Nephron progenitor cell (in vitro differentiated cells): Measurements from ENCODE around the gene APAF1.
"Not testable (repeated sequence)": the region's sequence is repeated elsewhere in the genome, so short reads cannot be mapped to it uniquely, and the experiment has no call there.

Experiments used
- DNase-seq: peaks from one replicate; pipeline ENCODE4 v3.0.0; 2021
- H3K27ac Mint-ChIP-seq: 2 replicates; pipeline ENCODE4 v1.8.0; 2021; ENCODE audit warnings: mild to moderate bottlenecking, moderate library complexity, mixed read lengths
- H3K27me3 Mint-ChIP-seq: 2 replicates; pipeline ENCODE4 v1.8.0; 2021; ENCODE audit warnings: mild to moderate bottlenecking, low read depth, mixed read lengths; ENCODE audit not compliant: poor library complexity
- H3K36me3 Mint-ChIP-seq: 2 replicates; pipeline ENCODE4 v1.8.0; 2021; ENCODE audit warnings: low read depth, mixed read lengths
- H3K4me1 Mint-ChIP-seq: 2 replicates; pipeline ENCODE4 v1.8.0; 2021; ENCODE audit warnings: mixed read lengths
- H3K4me3 Mint-ChIP-seq: 2 replicates; pipeline ENCODE4 v1.8.0; 2021; ENCODE audit warnings: mild to moderate bottlenecking, moderate library complexity, mixed read lengths
- H3K9me3 Mint-ChIP-seq: 2 replicates; pipeline ENCODE4 v1.8.0; 2021; ENCODE audit warnings: mild to moderate bottlenecking, moderate library complexity, mixed read lengths
- TF ChIP-seq, protein P1 (sequence below): fragments of 200-600 bp; sonication (generic); IDR thresholded peaks from 2 replicates; pipeline ENCODE4 v1.5.0; 2021; ENCODE audit warnings: antibody characterized with exemption

Gene APAF1

DNA sequence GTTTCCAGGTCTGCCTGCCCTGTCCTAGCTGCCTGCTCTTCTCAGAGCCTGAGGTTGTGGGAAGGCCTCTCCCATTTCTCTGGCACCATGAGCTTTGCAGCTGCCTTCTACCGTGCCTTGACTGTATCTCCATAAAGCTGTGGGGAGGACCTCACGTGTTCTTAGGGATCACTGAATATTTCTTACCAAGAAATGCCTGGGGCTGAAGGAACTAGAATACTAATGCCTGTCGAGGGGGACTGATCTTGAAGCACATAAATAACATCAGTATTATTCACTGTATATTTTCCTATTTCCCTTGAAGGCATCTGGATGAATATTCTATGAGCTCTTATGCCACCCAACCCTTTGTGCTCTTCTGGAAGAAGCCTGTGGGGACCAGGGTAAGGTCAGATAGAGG lies 103.4 kb downstream of the APAF1 start:
- DNase-seq, result no peak
- TF ChIP-seq, protein P1, sequence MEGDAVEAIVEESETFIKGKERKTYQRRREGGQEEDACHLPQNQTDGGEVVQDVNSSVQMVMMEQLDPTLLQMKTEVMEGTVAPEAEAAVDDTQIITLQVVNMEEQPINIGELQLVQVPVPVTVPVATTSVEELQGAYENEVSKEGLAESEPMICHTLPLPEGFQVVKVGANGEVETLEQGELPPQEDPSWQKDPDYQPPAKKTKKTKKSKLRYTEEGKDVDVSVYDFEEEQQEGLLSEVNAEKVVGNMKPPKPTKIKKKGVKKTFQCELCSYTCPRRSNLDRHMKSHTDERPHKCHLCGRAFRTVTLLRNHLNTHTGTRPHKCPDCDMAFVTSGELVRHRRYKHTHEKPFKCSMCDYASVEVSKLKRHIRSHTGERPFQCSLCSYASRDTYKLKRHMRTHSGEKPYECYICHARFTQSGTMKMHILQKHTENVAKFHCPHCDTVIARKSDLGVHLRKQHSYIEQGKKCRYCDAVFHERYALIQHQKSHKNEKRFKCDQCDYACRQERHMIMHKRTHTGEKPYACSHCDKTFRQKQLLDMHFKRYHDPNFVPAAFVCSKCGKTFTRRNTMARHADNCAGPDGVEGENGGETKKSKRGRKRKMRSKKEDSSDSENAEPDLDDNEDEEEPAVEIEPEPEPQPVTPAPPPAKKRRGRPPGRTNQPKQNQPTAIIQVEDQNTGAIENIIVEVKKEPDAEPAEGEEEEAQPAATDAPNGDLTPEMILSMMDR, result no peak
- Mint-ChIP-seq H3K27me3 (peaks cover 20% of the 10 kb centered on the region), H3K36me3 (no peaks in the 10 kb centered on the region), H3K9me3 (no peaks in the 10 kb centered on the region), H3K4me3 (no peak overlapping the region), H3K4me1 (peaks cover 19% of the 10 kb centered on the region), H3K27ac (no peak overlapping the region)

DNA sequence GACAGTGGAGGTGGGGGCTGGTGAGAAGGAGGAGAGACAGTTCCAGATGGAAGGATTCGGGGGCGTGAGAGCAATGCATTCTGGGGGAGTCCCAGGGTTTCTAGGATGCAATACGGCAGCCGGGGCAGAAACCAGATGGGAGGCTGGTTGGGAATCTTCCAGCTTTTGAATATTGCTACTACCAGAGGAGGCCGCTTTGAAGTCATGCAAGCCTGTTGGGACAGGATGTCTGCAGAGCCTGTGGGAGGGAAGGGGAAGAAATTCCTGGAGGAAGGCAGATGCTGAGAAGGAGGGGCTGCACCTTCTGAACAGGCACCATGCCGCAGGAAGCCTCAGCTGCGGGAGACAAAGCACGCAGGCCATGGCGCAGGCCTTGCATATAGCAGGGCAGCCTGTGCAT lies 105.4 kb downstream of the APAF1 start:
- H3K27me3 Mint-ChIP-seq, result peaks cover 20% of the 10 kb centered on the region
- no peaks in the 10 kb centered on the region for H3K36me3 Mint-ChIP-seq
- H3K9me3 Mint-ChIP-seq, result no peaks in the 10 kb centered on the region
- H3K4me1 Mint-ChIP-seq, result peaks cover 25% of the 10 kb centered on the region
- TF ChIP-seq, protein P1, result no peak
- no peak overlapping the region for H3K27ac Mint-ChIP-seq
- no peak for DNase-seq
- peak overlapping the region; percentile 0 for H3K4me3 Mint-ChIP-seq

DNA sequence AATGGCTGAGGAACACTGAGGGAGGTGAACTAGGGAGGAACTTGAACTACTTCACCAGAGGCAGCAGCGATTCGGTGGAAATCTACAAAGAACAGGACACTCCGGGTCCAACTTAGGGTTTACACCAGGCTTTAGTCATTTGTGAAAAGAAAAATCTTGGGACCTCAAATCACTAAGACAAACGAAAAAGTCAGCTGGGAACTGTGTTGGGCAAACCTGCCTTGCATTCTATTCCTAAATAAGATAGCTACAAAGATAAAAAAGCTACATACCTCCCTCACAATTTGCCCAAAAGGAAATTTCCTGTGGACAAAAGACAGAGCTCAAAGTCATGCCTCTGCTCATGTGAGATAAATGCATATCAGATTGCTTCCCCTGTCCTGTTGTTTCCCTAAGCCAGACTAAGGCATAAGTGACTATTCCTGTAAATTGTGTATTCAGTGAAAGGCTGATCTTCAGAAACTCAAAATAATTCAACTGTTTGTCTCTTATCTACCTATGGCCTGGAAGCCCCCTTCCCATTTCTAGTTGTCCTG lies 106.6 kb downstream of the APAF1 start:
- peaks cover 11% of the 10 kb centered on the region for H3K27me3 Mint-ChIP-seq
- peaks cover 4% of the 10 kb centered on the region for H3K9me3 Mint-ChIP-seq
- peaks cover 25% of the 10 kb centered on the region for H3K4me1 Mint-ChIP-seq
- no peak overlapping the region for H3K27ac Mint-ChIP-seq
- no peak for DNase-seq
- TF ChIP-seq, protein P1, result no peak
- H3K36me3 Mint-ChIP-seq, result no peaks in the 10 kb centered on the region
- no peak overlapping the region for H3K4me3 Mint-ChIP-seq

DNA sequence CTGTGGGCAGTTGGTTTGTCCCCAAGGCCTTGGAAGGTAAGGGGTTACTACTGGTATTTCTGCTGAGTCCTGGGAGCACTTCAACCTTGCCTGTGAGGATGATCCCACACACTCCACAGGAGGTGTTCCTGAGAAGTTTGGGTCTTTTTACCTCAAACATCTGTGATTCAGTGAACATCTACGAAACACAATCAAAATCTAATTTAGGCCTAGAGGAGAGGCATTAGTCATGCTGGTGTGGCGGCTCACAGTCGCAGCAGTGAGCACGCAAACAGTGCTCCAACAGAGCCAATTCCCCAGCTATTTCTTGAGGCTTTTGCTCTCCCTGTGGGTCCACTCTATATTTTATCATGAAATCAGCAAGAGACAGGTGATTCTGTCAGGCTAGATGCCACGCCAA lies 107.6 kb downstream of the APAF1 start:
- H3K27ac Mint-ChIP-seq, result no peak overlapping the region
- peaks cover 33% of the 10 kb centered on the region for H3K4me1 Mint-ChIP-seq
- peaks cover 3% of the 10 kb centered on the region for H3K27me3 Mint-ChIP-seq
- peaks cover 4% of the 10 kb centered on the region for H3K9me3 Mint-ChIP-seq
- H3K36me3 Mint-ChIP-seq, result no peaks in the 10 kb centered on the region
- H3K4me3 Mint-ChIP-seq, result no peak overlapping the region
- TF ChIP-seq, protein P1, result no peak
- DNase-seq, result no peak

DNA sequence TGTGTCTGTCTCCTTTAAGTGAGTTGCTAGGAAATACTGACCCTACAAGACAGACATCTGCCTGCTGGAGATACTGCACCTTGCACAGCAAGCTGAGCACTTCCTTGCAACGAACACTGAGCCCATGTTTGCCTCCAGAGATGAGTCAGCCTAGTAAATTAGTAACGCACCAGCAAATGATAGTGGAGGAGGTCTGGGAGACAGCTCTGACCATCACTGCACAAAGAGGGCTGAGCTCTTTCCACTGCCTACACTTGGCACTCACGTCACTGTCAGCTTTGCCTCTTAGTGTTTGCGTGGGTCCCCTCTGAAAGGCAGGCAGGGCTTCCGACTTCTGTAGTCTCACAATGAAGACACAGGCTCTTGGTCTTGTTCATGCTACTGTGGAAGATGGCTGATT lies 109.0 kb downstream of the APAF1 start:
- H3K4me3 Mint-ChIP-seq, result no peak overlapping the region
- no peaks in the 10 kb centered on the region for H3K36me3 Mint-ChIP-seq
- TF ChIP-seq, protein P1, result no peak
- no peak overlapping the region for H3K27ac Mint-ChIP-seq
- H3K4me1 Mint-ChIP-seq, result peaks cover 34% of the 10 kb centered on the region
- peaks cover 4% of the 10 kb centered on the region for H3K9me3 Mint-ChIP-seq
- DNase-seq, result no peak
- peaks cover 3% of the 10 kb centered on the region for H3K27me3 Mint-ChIP-seq

DNA sequence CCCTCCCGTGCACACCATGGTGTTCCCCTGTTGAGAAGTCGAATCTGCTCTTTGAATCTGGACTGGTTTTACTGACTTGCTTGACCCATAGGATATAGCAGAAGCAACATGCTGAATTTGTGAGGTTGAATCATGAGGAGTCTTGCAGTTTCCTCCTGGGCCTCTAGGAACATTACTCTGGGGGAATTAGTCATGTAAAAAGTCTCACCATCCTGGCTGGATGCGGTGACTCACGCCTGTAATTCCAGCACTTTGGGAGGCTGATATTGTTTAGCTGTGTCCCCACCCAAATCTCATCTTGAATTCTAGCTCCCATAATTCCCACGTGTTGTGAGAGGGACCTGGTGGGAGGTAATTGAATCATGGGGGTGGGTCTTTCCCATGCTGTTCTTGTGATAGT lies 110.8 kb downstream of the APAF1 start:
- not testable (repeated sequence) for H3K4me3 Mint-ChIP-seq, DNase-seq, H3K27me3 Mint-ChIP-seq, H3K27ac Mint-ChIP-seq, H3K36me3 Mint-ChIP-seq, H3K9me3 Mint-ChIP-seq
- peaks cover 24% of the 10 kb centered on the region for H3K4me1 Mint-ChIP-seq
